Activated T-helper 1 cell treated with anti-CD3 and anti-CD28 coated beads, Interleukin-12 subunit alpha, Interleukin-12 subunit beta, Interleukin-2, Interleukin-4 antibody, amounts not matched to agents 30 ng/mL and 10 ng/mL and 1 ng/mL, durations not matched to agents 14 hours and 24 hours and 36 hours (primary cell): ENCODE data around the gene BBS7. TPM values are rescaled to one million over a fixed set of nuclear protein-coding genes. Genes with fewer than 3 reads are reported as not detected.

Experiments used
- DNase-seq: peaks from one replicate; pipeline ENCODE4 v3.0.0; 2021; ENCODE audit warnings: low spot score
- H3K27ac Mint-ChIP-seq: one replicate; pipeline ENCODE4 v1.8.0; 2021; ENCODE audit warnings: mild to moderate bottlenecking, mixed read lengths
- H3K27me3 Mint-ChIP-seq: one replicate; pipeline ENCODE4 v1.8.0; 2022; ENCODE audit warnings: mild to moderate bottlenecking, moderate library complexity, mixed read lengths; ENCODE audit not compliant: insufficient read depth
- H3K36me3 Mint-ChIP-seq: one replicate; pipeline ENCODE4 v1.8.0; 2021; ENCODE audit warnings: low read depth, mixed read lengths
- H3K4me1 Mint-ChIP-seq: one replicate; pipeline ENCODE4 v1.8.0; 2021; ENCODE audit warnings: low read depth, mixed read lengths
- H3K4me3 Mint-ChIP-seq: one replicate; pipeline ENCODE4 v1.8.0; 2021; ENCODE audit warnings: mild to moderate bottlenecking, moderate library complexity, mixed read lengths
- H3K9me3 Mint-ChIP-seq: one replicate; pipeline ENCODE4 v1.8.0; 2021; ENCODE audit warnings: mixed read lengths
- intact Hi-C: fragments of 100-400 bp; cut with micrococcal nuclease; formaldehyde crosslinking; loops from one replicate; pipeline ENCODE4 v1.15.1; 2024
- total RNA-seq: library from RNA; stranded (reverse); gene quantifications from 2 replicates; pipeline ENCODE4 v1.2.3, GENCODE V29; 2022

BBS7 gene
- 16.9 and 20.2 TPM in 2 replicates for total RNA-seq

- peak within 1 kb of the TSS; percentile 91 for H3K27ac Mint-ChIP-seq
- peaks cover 20% of the 10 kb centered on the region for H3K36me3 Mint-ChIP-seq
- H3K4me1 Mint-ChIP-seq: peaks cover 23% of the 10 kb centered on the region
- DNase-seq: peak; percentile 94
- H3K9me3 Mint-ChIP-seq: no peaks in the 10 kb centered on the region
- H3K27me3 Mint-ChIP-seq: peaks cover 22% of the 10 kb centered on the region
- H3K4me3 Mint-ChIP-seq: peak within 1 kb of the TSS; percentile 99
- intact Hi-C loops: loop anchor here (1.0 to 5.0 kb wide), 7 partner anchors 46 to 862 kb away; partner anchors contain the start of genes ANXA5, BBS12, BLTP1 and EXOSC9
Observed at GRCh38 chr4:121869841-121870822, at the start of gene BBS7. TSS of gene BBS7 (minus strand) at chr4:121870474. CDS start at chr4:121870313, 161 bp downstream.

- DNase-seq: no peak
- no peaks in the 10 kb centered on the region for H3K4me1 Mint-ChIP-seq
- peaks cover 11% of the 10 kb centered on the region for H3K27me3 Mint-ChIP-seq
Observed at GRCh38 chr4:121913667-121914066, 43.4 kb upstream of the BBS7 start.

GRCh38 chr4:121908346-121908745, 38.1 kb upstream of the BBS7 start:
- intact Hi-C loops: no loop called here
- H3K4me1 Mint-ChIP-seq: no peaks in the 10 kb centered on the region
- H3K4me3 Mint-ChIP-seq: no peak overlapping the region
- H3K27ac Mint-ChIP-seq: no peak overlapping the region
- DNase-seq: no peak
- H3K36me3 Mint-ChIP-seq: no peaks in the 10 kb centered on the region
- H3K9me3 Mint-ChIP-seq: no peaks in the 10 kb centered on the region
- peaks cover 8% of the 10 kb centered on the region for H3K27me3 Mint-ChIP-seq

More at GRCh38 chr4:121913667-121914066, 43.4 kb upstream of the BBS7 start:
- no peaks in the 10 kb centered on the region for H3K36me3 Mint-ChIP-seq
- intact Hi-C loops: no loop called here
- H3K27ac Mint-ChIP-seq: no peak overlapping the region
- H3K4me3 Mint-ChIP-seq: no peak overlapping the region
- no peaks in the 10 kb centered on the region for H3K9me3 Mint-ChIP-seq

GRCh38 chr4:121900132-121900983, 30.1 kb upstream of the BBS7 start:
- peak; percentile 24 for DNase-seq
- Mint-ChIP-seq H3K9me3 (no peaks in the 10 kb centered on the region), H3K27ac (no peak overlapping the region), H3K36me3 (no peaks in the 10 kb centered on the region), H3K4me1 (peaks cover 6% of the 10 kb centered on the region), H3K4me3 (no peak overlapping the region), H3K27me3 (peaks cover 7% of the 10 kb centered on the region)
- intact Hi-C loops: loop anchor here (1.0 to 5.0 kb wide), 8 partner anchors 50 to 1032 kb away; partner anchors contain the start of gene BBS12

- intact Hi-C loops: no loop called here
- Mint-ChIP-seq H3K4me1 (peaks cover 6% of the 10 kb centered on the region), H3K27ac (no peak overlapping the region), H3K9me3 (no peaks in the 10 kb centered on the region), H3K4me3 (no peak overlapping the region), H3K27me3 (peaks cover 20% of the 10 kb centered on the region), H3K36me3 (no peaks in the 10 kb centered on the region)
- no peak for DNase-seq
Observed at GRCh38 chr4:121898150-121898549, 27.9 kb upstream of the BBS7 start.

GRCh38 chr4:121888134-121888533, 17.9 kb upstream of the BBS7 start:
- H3K9me3 Mint-ChIP-seq: no peaks in the 10 kb centered on the region
- no peak overlapping the region for H3K4me3 Mint-ChIP-seq
- H3K36me3 Mint-ChIP-seq: no peaks in the 10 kb centered on the region
- H3K27me3 Mint-ChIP-seq: peaks cover 33% of the 10 kb centered on the region
- no peak for DNase-seq
- intact Hi-C loops: no loop called here
- H3K27ac Mint-ChIP-seq: no peak overlapping the region
- peaks cover 5% of the 10 kb centered on the region for H3K4me1 Mint-ChIP-seq

GRCh38 chr4:121885115-121885514, 14.8 kb upstream of the BBS7 start:
- no peaks in the 10 kb centered on the region for H3K36me3 Mint-ChIP-seq
- no peak overlapping the region for H3K4me3 Mint-ChIP-seq

GRCh38 chr4:121881158-121881557, 10.9 kb upstream of the BBS7 start:
- Mint-ChIP-seq H3K4me3 (no peak overlapping the region), H3K9me3 (no peaks in the 10 kb centered on the region), H3K27me3 (peaks cover 36% of the 10 kb centered on the region), H3K36me3 (no peaks in the 10 kb centered on the region), H3K27ac (no peak overlapping the region), H3K4me1 (peaks cover 5% of the 10 kb centered on the region)
- intact Hi-C loops: no loop called here
- DNase-seq: no peak

More at GRCh38 chr4:121885115-121885514, 14.8 kb upstream of the BBS7 start:
- no peak overlapping the region for H3K27ac Mint-ChIP-seq
- H3K4me1 Mint-ChIP-seq: peaks cover 5% of the 10 kb centered on the region
- DNase-seq: no peak
- peaks cover 38% of the 10 kb centered on the region for H3K27me3 Mint-ChIP-seq
- intact Hi-C loops: no loop called here
- H3K9me3 Mint-ChIP-seq: no peaks in the 10 kb centered on the region

GRCh38 chr4:121879135-121879534, 8.9 kb upstream of the BBS7 start:
- H3K27ac Mint-ChIP-seq: no peak overlapping the region
- H3K9me3 Mint-ChIP-seq: no peaks in the 10 kb centered on the region
- no peak overlapping the region for H3K4me3 Mint-ChIP-seq
- no peaks in the 10 kb centered on the region for H3K4me1 Mint-ChIP-seq
- DNase-seq: no peak
- H3K27me3 Mint-ChIP-seq: peaks cover 32% of the 10 kb centered on the region
- intact Hi-C loops: no loop called here
- H3K36me3 Mint-ChIP-seq: no peaks in the 10 kb centered on the region

GRCh38 chr4:121877041-121877773, 6.9 kb upstream of the BBS7 start:
- intact Hi-C loops: no loop called here

GRCh38 chr4:121876070-121876469, 5.8 kb upstream of the BBS7 start:
- no peak for DNase-seq
- no peaks in the 10 kb centered on the region for H3K36me3 Mint-ChIP-seq
- H3K9me3 Mint-ChIP-seq: no peaks in the 10 kb centered on the region
- no peak overlapping the region for H3K27ac Mint-ChIP-seq
- intact Hi-C loops: no loop called here
- H3K27me3 Mint-ChIP-seq: peaks cover 40% of the 10 kb centered on the region
- H3K4me3 Mint-ChIP-seq: no peak overlapping the region
- H3K4me1 Mint-ChIP-seq: peaks cover 5% of the 10 kb centered on the region

More at GRCh38 chr4:121877041-121877773, 6.9 kb upstream of the BBS7 start:
- Mint-ChIP-seq H3K9me3 (no peaks in the 10 kb centered on the region), H3K4me3 (no peak overlapping the region), H3K36me3 (no peaks in the 10 kb centered on the region), H3K4me1 (no peaks in the 10 kb centered on the region), H3K27ac (no peak overlapping the region), H3K27me3 (peaks cover 38% of the 10 kb centered on the region)
- DNase-seq: no peak

- Mint-ChIP-seq H3K27ac (no peak overlapping the region), H3K27me3 (peaks cover 39% of the 10 kb centered on the region), H3K4me1 (peaks cover 9% of the 10 kb centered on the region), H3K4me3 (no peak overlapping the region), H3K9me3 (no peaks in the 10 kb centered on the region), H3K36me3 (no peaks in the 10 kb centered on the region)
- DNase-seq: no peak
- intact Hi-C loops: no loop called here
Observed at GRCh38 chr4:121875652-121876051, 5.4 kb upstream of the BBS7 start.
